Activated naive CD8-positive, alpha-beta T cell treated with anti-CD3 and anti-CD28 coated beads for 36 hours (primary cell): ENCODE results near the gene DTX3L. TPM values are rescaled to one million over a fixed set of nuclear protein-coding genes. Genes with fewer than 3 reads are reported as not detected.

Experiments used
- DNase-seq: peaks from one replicate; pipeline ENCODE4 v3.0.0; 2021
- H3K27ac Mint-ChIP-seq: one replicate; pipeline ENCODE4 v1.8.0; 2022; ENCODE audit warnings: mild to moderate bottlenecking, moderate library complexity, mixed read lengths
- H3K27me3 Mint-ChIP-seq: one replicate; pipeline ENCODE4 v1.8.0; 2022; ENCODE audit warnings: mild to moderate bottlenecking, mixed read lengths
- H3K36me3 Mint-ChIP-seq: one replicate; pipeline ENCODE4 v1.8.0; 2021; ENCODE audit warnings: mild to moderate bottlenecking, mixed read lengths
- H3K4me1 Mint-ChIP-seq: one replicate; pipeline ENCODE4 v1.8.0; 2021; ENCODE audit warnings: mixed read lengths
- H3K4me3 Mint-ChIP-seq: one replicate; pipeline ENCODE4 v1.8.0; 2022; ENCODE audit warnings: mild to moderate bottlenecking, moderate library complexity, mixed read lengths
- H3K9me3 Mint-ChIP-seq: one replicate; pipeline ENCODE4 v1.8.0; 2022; ENCODE audit warnings: mixed read lengths
- total RNA-seq, 2 experiments: library from RNA; stranded (reverse); gene quantifications; one replicate each; pipeline ENCODE4 v1.2.3, GENCODE V29; 2021

DTX3L gene
- total RNA-seq, 2 experiments from 2014 or later = 52.8 to 54.9 TPM

GRCh38 chr3:122578069-122578740 lies 14.1 kb downstream of the DTX3L start:
- peak overlapping the region; percentile 99 for H3K27ac Mint-ChIP-seq
- H3K36me3 Mint-ChIP-seq = peaks cover 42% of the 10 kb centered on the region
- no peak for DNase-seq
- peak overlapping the region; percentile 99 for H3K4me3 Mint-ChIP-seq
- H3K9me3 Mint-ChIP-seq = peaks cover 16% of the 10 kb centered on the region
- no peaks in the 10 kb centered on the region for H3K27me3 Mint-ChIP-seq
- peaks cover 46% of the 10 kb centered on the region for H3K4me1 Mint-ChIP-seq

DNA sequence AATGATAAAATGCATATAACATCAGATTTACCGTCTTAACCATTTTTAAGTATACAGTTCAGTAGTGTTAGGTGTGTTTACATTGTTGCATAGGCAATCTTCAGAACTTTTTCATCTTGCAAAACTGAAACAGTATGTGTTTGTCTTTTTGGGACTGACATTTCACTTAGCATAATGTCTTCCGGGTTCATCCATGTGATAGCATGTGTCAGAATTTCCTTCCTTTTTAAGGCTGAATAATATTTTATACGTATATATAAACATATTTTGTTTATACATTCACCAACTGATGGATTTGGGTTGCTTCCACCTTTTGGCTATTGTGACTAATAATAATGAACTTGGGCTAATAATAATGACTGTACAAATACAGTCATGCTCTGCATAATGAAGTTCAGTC lies 16.3 kb downstream of the DTX3L start:
- peaks cover 42% of the 10 kb centered on the region for H3K36me3 Mint-ChIP-seq
- no peaks in the 10 kb centered on the region for H3K27me3 Mint-ChIP-seq
- DNase-seq = no peak
- no peak overlapping the region for H3K27ac Mint-ChIP-seq
- H3K4me3 Mint-ChIP-seq = no peak overlapping the region
- peaks cover 44% of the 10 kb centered on the region for H3K4me1 Mint-ChIP-seq
- H3K9me3 Mint-ChIP-seq = peaks cover 20% of the 10 kb centered on the region

- Mint-ChIP-seq H3K27me3 (no peaks in the 10 kb centered on the region), H3K4me3 (no peak overlapping the region), H3K4me1 (peaks cover 39% of the 10 kb centered on the region), H3K9me3 (peaks cover 20% of the 10 kb centered on the region), H3K27ac (no peak overlapping the region), H3K36me3 (peaks cover 44% of the 10 kb centered on the region)
- DNase-seq = no peak
Observed at GRCh38 chr3:122581622-122582021, 17.5 kb downstream of the DTX3L start.

DNA sequence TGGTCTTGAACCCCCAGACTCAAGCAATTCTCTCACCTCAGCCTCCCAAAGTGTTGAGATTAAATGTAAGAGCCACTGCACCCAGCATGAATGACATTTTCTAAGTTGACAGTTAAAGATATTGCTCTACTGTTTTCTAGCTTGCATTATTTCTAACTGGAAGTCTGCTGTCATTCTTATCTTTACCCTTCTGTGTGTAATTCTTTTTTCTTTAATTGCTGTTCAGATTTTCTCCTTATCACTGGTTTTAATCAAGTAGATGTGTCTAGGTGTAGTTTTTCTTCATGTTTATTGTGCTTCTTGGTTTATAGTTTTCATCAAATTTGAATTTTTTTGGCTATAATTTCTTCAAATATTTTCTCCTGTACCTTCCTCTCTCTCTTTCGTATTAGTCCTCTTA lies 18.3 kb downstream of the DTX3L start:
- Mint-ChIP-seq H3K36me3 (peaks cover 44% of the 10 kb centered on the region), H3K27ac (no peak overlapping the region), H3K4me1 (peaks cover 40% of the 10 kb centered on the region), H3K27me3 (no peaks in the 10 kb centered on the region), H3K4me3 (no peak overlapping the region), H3K9me3 (peaks cover 20% of the 10 kb centered on the region)
- DNase-seq = no peak

DNA sequence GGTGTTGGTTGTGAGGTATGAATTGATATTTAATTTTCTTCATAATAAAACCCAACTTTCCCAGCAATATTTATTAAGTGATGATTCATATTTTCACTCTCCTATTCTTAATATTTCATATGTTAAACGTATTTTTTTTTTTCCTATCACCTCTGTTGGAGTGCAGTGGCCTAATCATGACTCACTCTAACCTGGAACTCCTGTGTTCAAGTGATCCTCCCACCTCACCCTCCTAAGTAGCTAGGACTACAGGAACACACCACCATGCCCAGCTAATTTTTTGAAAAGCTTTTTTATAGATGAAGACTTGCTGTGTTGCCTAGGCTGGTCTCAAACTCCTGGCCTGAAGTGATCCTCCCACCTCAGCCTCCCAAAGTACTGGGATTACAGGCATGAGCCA lies 22.0 kb downstream of the DTX3L start:
- H3K4me3 Mint-ChIP-seq = no peak overlapping the region
- H3K27ac Mint-ChIP-seq = no peak overlapping the region
- peaks cover 20% of the 10 kb centered on the region for H3K9me3 Mint-ChIP-seq
- H3K4me1 Mint-ChIP-seq = peaks cover 39% of the 10 kb centered on the region
- DNase-seq = no peak
- H3K27me3 Mint-ChIP-seq = no peaks in the 10 kb centered on the region
- peaks cover 44% of the 10 kb centered on the region for H3K36me3 Mint-ChIP-seq

GRCh38 chr3:122586773-122587485 lies 22.8 kb downstream of the DTX3L start:
- H3K4me3 Mint-ChIP-seq = no peak overlapping the region
- DNase-seq = no peak
- H3K27ac Mint-ChIP-seq = peak overlapping the region; percentile 11
- H3K27me3 Mint-ChIP-seq = no peaks in the 10 kb centered on the region
- H3K4me1 Mint-ChIP-seq = peaks cover 39% of the 10 kb centered on the region
- peaks cover 40% of the 10 kb centered on the region for H3K36me3 Mint-ChIP-seq
- H3K9me3 Mint-ChIP-seq = peaks cover 13% of the 10 kb centered on the region

GRCh38 chr3:122587572-122587971 lies 23.4 kb downstream of the DTX3L start:
- Mint-ChIP-seq H3K4me1 (peaks cover 43% of the 10 kb centered on the region), H3K36me3 (peaks cover 38% of the 10 kb centered on the region), H3K27me3 (no peaks in the 10 kb centered on the region), H3K27ac (no peak overlapping the region), H3K4me3 (no peak overlapping the region), H3K9me3 (peaks cover 9% of the 10 kb centered on the region)
- no peak for DNase-seq

GRCh38 chr3:122589297-122589696 lies 25.2 kb downstream of the DTX3L start:
- H3K27me3 Mint-ChIP-seq = no peaks in the 10 kb centered on the region
- peaks cover 1% of the 10 kb centered on the region for H3K9me3 Mint-ChIP-seq
- no peak overlapping the region for H3K4me3 Mint-ChIP-seq
- H3K36me3 Mint-ChIP-seq = peaks cover 24% of the 10 kb centered on the region
- DNase-seq = no peak
- peaks cover 37% of the 10 kb centered on the region for H3K4me1 Mint-ChIP-seq
- peak overlapping the region; percentile 36 for H3K27ac Mint-ChIP-seq

GRCh38 chr3:122590610-122591009 lies 26.5 kb downstream of the DTX3L start:
- H3K4me3 Mint-ChIP-seq = no peak overlapping the region
- no peak overlapping the region for H3K27ac Mint-ChIP-seq
- H3K36me3 Mint-ChIP-seq = peaks cover 19% of the 10 kb centered on the region
- no peak for DNase-seq
- H3K9me3 Mint-ChIP-seq = peaks cover 1% of the 10 kb centered on the region
- H3K4me1 Mint-ChIP-seq = peaks cover 31% of the 10 kb centered on the region
- no peaks in the 10 kb centered on the region for H3K27me3 Mint-ChIP-seq

DNA sequence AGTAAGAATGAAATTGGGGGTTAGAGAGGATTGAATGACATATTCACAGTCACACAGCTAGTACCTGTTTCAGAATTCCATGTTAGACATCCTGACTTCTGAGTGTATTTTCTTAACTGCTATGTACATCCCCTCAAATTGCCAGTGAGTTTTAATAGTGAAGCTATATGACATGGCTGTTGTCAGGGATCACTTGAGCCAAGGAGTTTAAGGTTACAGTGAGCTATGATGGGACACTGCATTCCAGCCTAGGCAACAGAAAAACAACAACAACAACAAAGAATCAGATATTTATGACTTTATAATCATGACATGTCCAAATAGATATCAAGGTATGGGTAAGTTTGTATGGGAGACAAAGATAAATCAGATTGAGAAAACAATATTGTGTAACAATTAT lies 29.9 kb downstream of the DTX3L start:
- no peak for DNase-seq
- Mint-ChIP-seq H3K4me3 (no peak overlapping the region), H3K36me3 (peaks cover 29% of the 10 kb centered on the region), H3K27ac (no peak overlapping the region), H3K9me3 (peaks cover 3% of the 10 kb centered on the region), H3K27me3 (no peaks in the 10 kb centered on the region), H3K4me1 (peaks cover 13% of the 10 kb centered on the region)

DNA sequence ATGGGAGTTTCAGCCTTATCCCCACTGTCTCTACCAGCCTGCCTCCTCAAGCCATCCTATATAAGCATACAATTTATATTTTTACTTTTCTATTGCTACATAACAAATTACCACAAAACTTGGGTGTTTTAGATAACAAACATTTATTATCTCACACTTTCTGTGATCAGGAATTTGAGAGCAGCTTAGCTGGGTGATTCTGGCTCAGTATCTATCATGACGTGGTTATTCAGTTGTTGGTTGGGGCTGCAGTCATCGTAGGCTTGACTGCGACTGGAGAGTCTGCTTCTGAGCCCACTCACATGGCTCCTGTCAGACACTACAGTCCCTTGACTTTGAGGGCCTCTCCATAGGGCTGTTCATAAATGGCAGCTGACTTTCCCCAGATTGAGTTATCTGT lies 34.0 kb downstream of the DTX3L start:
- H3K4me1 Mint-ChIP-seq = peaks cover 7% of the 10 kb centered on the region
- H3K27me3 Mint-ChIP-seq = no peaks in the 10 kb centered on the region
- peak overlapping the region; percentile 14 for H3K27ac Mint-ChIP-seq
- no peak overlapping the region for H3K4me3 Mint-ChIP-seq
- H3K36me3 Mint-ChIP-seq = peaks cover 24% of the 10 kb centered on the region
- H3K9me3 Mint-ChIP-seq = peaks cover 2% of the 10 kb centered on the region
- no peak for DNase-seq

- DNase-seq = no peak
- Mint-ChIP-seq H3K4me1 (peaks cover 11% of the 10 kb centered on the region), H3K27ac (peak overlapping the region; percentile 14), H3K4me3 (no peak overlapping the region), H3K27me3 (no peaks in the 10 kb centered on the region), H3K9me3 (peaks cover 2% of the 10 kb centered on the region), H3K36me3 (peaks cover 27% of the 10 kb centered on the region)
Observed at GRCh38 chr3:122598556-122598955, 34.4 kb downstream of the DTX3L start.

DNA sequence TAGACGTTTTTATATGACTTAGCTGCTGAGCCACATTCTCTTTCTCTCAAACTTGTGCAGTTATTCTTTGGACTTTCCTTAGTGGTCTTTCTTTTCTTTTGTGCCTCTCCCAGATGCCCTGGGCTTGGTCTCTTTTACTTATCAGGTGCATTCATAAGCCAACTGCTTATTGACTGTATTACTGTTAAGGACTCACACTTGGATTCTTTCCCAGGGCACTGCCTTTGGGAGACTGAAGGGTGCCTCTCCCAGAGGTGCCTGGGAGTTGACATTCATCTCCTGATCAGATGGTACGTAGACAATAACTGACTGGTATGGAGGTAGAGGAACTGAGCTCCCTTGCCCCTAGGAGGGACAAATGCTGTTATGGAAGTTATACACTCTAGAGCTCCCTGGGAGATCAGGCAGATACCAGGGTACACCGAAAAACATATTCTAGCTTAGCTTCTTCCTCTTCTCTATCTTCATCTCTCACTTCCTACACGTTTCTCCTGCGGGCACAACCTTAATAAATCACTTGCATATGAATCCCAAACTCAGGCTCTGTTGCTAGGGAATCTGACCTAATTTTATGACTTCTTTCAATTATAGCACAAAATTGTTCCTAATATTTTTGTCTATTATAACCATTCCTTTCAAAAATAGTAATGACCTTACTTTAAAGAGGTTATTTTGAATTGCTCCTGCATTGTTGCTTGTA lies 38.0 kb downstream of the DTX3L start:
- Mint-ChIP-seq H3K4me1 (peaks cover 15% of the 10 kb centered on the region), H3K36me3 (peaks cover 19% of the 10 kb centered on the region), H3K27ac (no peak overlapping the region)

GRCh38 chr3:122603056-122603455 lies 38.9 kb downstream of the DTX3L start:
- Mint-ChIP-seq H3K27ac (no peak overlapping the region), H3K27me3 (no peaks in the 10 kb centered on the region), H3K4me1 (peaks cover 15% of the 10 kb centered on the region), H3K36me3 (peaks cover 16% of the 10 kb centered on the region), H3K9me3 (peaks cover 1% of the 10 kb centered on the region), H3K4me3 (no peak overlapping the region)
- no peak for DNase-seq

More for the DNA sequence above, 38.0 kb downstream of the DTX3L start:
- DNase-seq = no peak
- Mint-ChIP-seq H3K9me3 (peaks cover 1% of the 10 kb centered on the region), H3K27me3 (no peaks in the 10 kb centered on the region), H3K4me3 (no peak overlapping the region)

DNA sequence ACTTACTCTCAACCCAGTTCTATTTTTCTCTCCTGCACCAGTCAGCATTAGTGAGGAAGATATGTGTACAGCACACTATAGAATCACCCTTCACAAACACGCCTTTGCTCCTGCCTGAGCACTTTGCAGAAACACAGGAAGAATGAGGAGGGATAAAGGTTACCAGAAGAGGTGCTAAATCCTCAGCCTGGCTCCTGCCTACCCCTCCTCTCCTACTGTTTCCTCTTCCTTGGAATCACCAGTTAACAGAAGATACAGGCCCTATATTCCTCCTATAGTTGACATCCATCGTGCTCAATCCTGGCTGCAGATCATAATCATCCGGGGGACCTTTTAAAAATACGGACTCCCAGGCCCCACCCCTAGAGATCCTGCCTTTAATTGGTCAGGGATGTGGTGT lies 42.2 kb downstream of the DTX3L start:
- peaks cover 25% of the 10 kb centered on the region for H3K36me3 Mint-ChIP-seq
- H3K9me3 Mint-ChIP-seq = peaks cover 8% of the 10 kb centered on the region
- H3K27ac Mint-ChIP-seq = no peak overlapping the region
- peaks cover 31% of the 10 kb centered on the region for H3K4me1 Mint-ChIP-seq
- no peaks in the 10 kb centered on the region for H3K27me3 Mint-ChIP-seq
- DNase-seq = no peak
- no peak overlapping the region for H3K4me3 Mint-ChIP-seq
